ENCODE data around the gene PNKD.

GRCh38 chr2:218369330-218369729, 99.0 kb downstream of the PNKD start:
- TF ChIP-seq POLR2AphosphoS5 (IDR thresholded peaks at IDR 0.05; ENCODE audit: low read depth) (no peak), CTCF (IDR thresholded peaks at IDR 0.05; ENCODE audit: insufficient read depth, low read length) (no peak)
